ENCODE measurements around the gene TRMT112. TPM values are rescaled to one million over a fixed set of nuclear protein-coding genes. Genes with fewer than 3 reads are reported as not detected.
A peak's percentile ranks its signal among the peaks of the same experiment; 100 is the strongest.

The TRMT112 gene
- total RNA-seq, 1 experiment from 2014 or later, result 494 TPM

- in situ Hi-C loops (cut with HindIII; ENCODE audit: low pct_unique_long_range_greater_than_20kb, low sequenced_read_pairs), result no loop called here
- peak; percentile 44 for DNase-seq (ENCODE audit: low read depth)
Observed at GRCh38 chr11:64268025-64268892, 49.1 kb downstream of the TRMT112 start.

GRCh38 chr11:64267207-64267945 is 50.0 kb downstream of the TRMT112 start:
- in situ Hi-C loops (cut with HindIII; ENCODE audit: low pct_unique_long_range_greater_than_20kb, low sequenced_read_pairs), result no loop called here
- DNase-seq (ENCODE audit: low read depth), result no peak

Other genes starting within 250 kb of the TRMT112 start
- gene MACROD1, start 151.4 kb downstream of the TRMT112 start, total RNA-seq (2014; rRNA removed; shearing (Covaris generic); ENCODE audit: low replicate concordance), result 38.9 and 42.9 TPM in 2 replicates
- 134 and 157 TPM in 2 replicates for gene STIP1, start 131.4 kb downstream of the TRMT112 start, total RNA-seq (2014; rRNA removed; shearing (Covaris generic); ENCODE audit: low replicate concordance)
- 0.64 TPM in 1 of 2 replicates, not detected in the other for gene FERMT3, start 110.8 kb downstream of the TRMT112 start, total RNA-seq (2014; rRNA removed; shearing (Covaris generic); ENCODE audit: low replicate concordance)
- 39.1 and 72.3 TPM in 2 replicates for gene TRPT1, start 91.4 kb downstream of the TRMT112 start, total RNA-seq (2014; rRNA removed; shearing (Covaris generic); ENCODE audit: low replicate concordance)
- gene NUDT22, start 91.3 kb downstream of the TRMT112 start, total RNA-seq (2014; rRNA removed; shearing (Covaris generic); ENCODE audit: low replicate concordance), result 25.1 and 31.4 TPM in 2 replicates
- 14.2 and 30.3 TPM in 2 replicates for gene DNAJC4, start 87.0 kb downstream of the TRMT112 start, total RNA-seq (2014; rRNA removed; shearing (Covaris generic); ENCODE audit: low replicate concordance)
- 52.8 and 66.2 TPM in 2 replicates for gene VEGFB, start 83.0 kb downstream of the TRMT112 start, total RNA-seq (2014; rRNA removed; shearing (Covaris generic); ENCODE audit: low replicate concordance)
- gene FKBP2, start 76.5 kb downstream of the TRMT112 start, total RNA-seq (2014; rRNA removed; shearing (Covaris generic); ENCODE audit: low replicate concordance), result 24.2 and 46.1 TPM in 2 replicates
- 413 and 431 TPM in 2 replicates for gene PPP1R14B, start 70.6 kb downstream of the TRMT112 start, total RNA-seq (2014; rRNA removed; shearing (Covaris generic); ENCODE audit: low replicate concordance)
- gene PLCB3, start 66.0 kb downstream of the TRMT112 start, total RNA-seq (2014; rRNA removed; shearing (Covaris generic); ENCODE audit: low replicate concordance), result 16.5 and 18.6 TPM in 2 replicates
- gene BAD, start 32.9 kb downstream of the TRMT112 start, total RNA-seq (2014; rRNA removed; shearing (Covaris generic); ENCODE audit: low replicate concordance), result 122 and 141 TPM in 2 replicates
- gene GPR137, start 31.7 kb downstream of the TRMT112 start, total RNA-seq (2014; rRNA removed; shearing (Covaris generic); ENCODE audit: low replicate concordance), result 9.6 and 31.9 TPM in 2 replicates
- not detected in 2 replicates for gene KCNK4, start 26.3 kb downstream of the TRMT112 start, total RNA-seq (2014; rRNA removed; shearing (Covaris generic); ENCODE audit: low replicate concordance)
- gene CATSPERZ, start 17.2 kb downstream of the TRMT112 start, total RNA-seq (2014; rRNA removed; shearing (Covaris generic); ENCODE audit: low replicate concordance), result not detected in 2 replicates
- gene ESRRA, start 12.0 kb downstream of the TRMT112 start, total RNA-seq (2014; rRNA removed; shearing (Covaris generic); ENCODE audit: low replicate concordance), result 38.8 and 48.7 TPM in 2 replicates
- 258 and 341 TPM in 2 replicates for gene PRDX5, start 562 bp upstream of the TRMT112 start, total RNA-seq (2014; rRNA removed; shearing (Covaris generic); ENCODE audit: low replicate concordance)
- 1.3 and 4.9 TPM in 2 replicates for gene CCDC88B, start 22.6 kb upstream of the TRMT112 start, total RNA-seq (2014; rRNA removed; shearing (Covaris generic); ENCODE audit: low replicate concordance)
- 39.0 and 59.4 TPM in 2 replicates for gene RPS6KA4, start 41.6 kb upstream of the TRMT112 start, total RNA-seq (2014; rRNA removed; shearing (Covaris generic); ENCODE audit: low replicate concordance)
- 0.09 and 0.81 TPM in 2 replicates for gene SLC22A11, start 238.4 kb upstream of the TRMT112 start, total RNA-seq (2014; rRNA removed; shearing (Covaris generic); ENCODE audit: low replicate concordance)

Data from Caki2 (cell line).